IMR-90 (cell line): ENCODE results near the gene ZNF282. TPM values are rescaled to one million over a fixed set of nuclear protein-coding genes. Genes with fewer than 3 reads are reported as not detected.

Source experiments
- ATAC-seq: fragments of 200-7000 bp; cut with Tn5 transposase; 2 replicates; pipeline ENCODE4 v1.9.1; 2020; ENCODE audit warnings: low read depth, mild to moderate bottlenecking, moderate library complexity
- BruUV-seq: library from RNA; stranded (reverse); fragments of 400-500 nt; replicated peaks from 2 replicates; lab custom pipeline; 2021; lab: Mats Ljungman, UMichigan
- CTCF ChIA-PET: fragments of 300-600 bp; formaldehyde crosslinking; extraction: SDS; loops from one replicate; lab custom pipeline; 2021; ENCODE audit warnings: antibody characterized with exemption; lab: Yijun Ruan, JAX
- POLR2A ChIA-PET: fragments of 300-600 bp; sonication (Branson Sonifier 250); formaldehyde crosslinking; loops from one replicate; lab custom pipeline; 2022; ENCODE audit warnings: antibody characterized with exemption; ENCODE audit not compliant: unreplicated experiment; lab: Charles Lee
- DNase-seq: peaks from one replicate; pipeline ENCODE4 v3.0.0; 2013
- H2AFZ ChIP-seq: replicated peaks from 2 replicates; pipeline ENCODE3; 2013; ENCODE audit warnings: low read length, mild to moderate bottlenecking; ENCODE audit not compliant: poor library complexity
- H2AK5ac ChIP-seq: 2 replicates; pipeline ENCODE4 v1.6.1; 2013; ENCODE audit warnings: low read depth, low read length, inconsistent platforms
- H2AK9ac ChIP-seq: replicated peaks from 2 replicates; pipeline ENCODE3; 2013; ENCODE audit warnings: mild to moderate bottlenecking, low read depth, low read length, moderate library complexity; ENCODE audit not compliant: poor library complexity
- H2BK120ac ChIP-seq: 2 replicates; pipeline ENCODE4 v1.6.1; 2013; ENCODE audit warnings: low read depth, low read length, inconsistent platforms
- H2BK15ac ChIP-seq: 3 replicates; pipeline ENCODE4 v1.6.1; 2013; ENCODE audit warnings: low read depth, low read length, inconsistent platforms
- H2BK20ac ChIP-seq: 2 replicates; pipeline ENCODE4 v1.6.1; 2013; ENCODE audit warnings: low read depth, mild to moderate bottlenecking, inconsistent platforms, low read length, moderate library complexity
- H2BK5ac ChIP-seq: 2 replicates; pipeline ENCODE4 v1.6.1; 2013; ENCODE audit warnings: mild to moderate bottlenecking, low read depth, low read length, inconsistent platforms; ENCODE audit not compliant: poor library complexity, severe bottlenecking
- H3K14ac ChIP-seq: replicated peaks from 2 replicates; pipeline ENCODE4 v1.6.1; 2013; ENCODE audit warnings: low read depth, low read length, inconsistent platforms
- H3K18ac ChIP-seq: 2 replicates; pipeline ENCODE4 v1.6.1; 2013; ENCODE audit warnings: low read depth, low read length, control low read depth
- H3K23ac ChIP-seq: 2 replicates; pipeline ENCODE4 v1.6.1; 2013; ENCODE audit warnings: low read depth, low read length, inconsistent platforms
- H3K27ac ChIP-seq: 2 replicates; pipeline ENCODE4 v1.5.1; 2013; ENCODE audit warnings: mild to moderate bottlenecking, control low read depth, low read length; ENCODE audit not compliant: insufficient read depth
- H3K27me3 ChIP-seq: 2 replicates; pipeline ENCODE4 v1.6.1; 2013; ENCODE audit warnings: low read length; ENCODE audit not compliant: control insufficient read depth, insufficient read depth
- H3K36me3 ChIP-seq: 2 replicates; pipeline ENCODE4 v1.6.1; 2013; ENCODE audit warnings: low read length, mixed read lengths; ENCODE audit not compliant: control insufficient read depth, insufficient read depth
- H3K4ac ChIP-seq: 2 replicates; pipeline ENCODE4 v1.6.1; 2013; ENCODE audit warnings: low read depth, low read length, inconsistent platforms
- H3K4me1 ChIP-seq: 2 replicates; pipeline ENCODE4 v1.6.1; 2013; ENCODE audit warnings: low read length, mixed read lengths; ENCODE audit not compliant: control insufficient read depth, insufficient read depth
- H3K4me2 ChIP-seq: 2 replicates; pipeline ENCODE4 v1.6.1; 2013; ENCODE audit warnings: low read depth, mild to moderate bottlenecking, control low read depth, low read length, moderate library complexity
- H3K4me3 ChIP-seq: 2 replicates; pipeline ENCODE4 v1.5.1; 2013; ENCODE audit warnings: low read depth, mild to moderate bottlenecking, control low read depth, low read length, moderate library complexity; ENCODE audit not compliant: insufficient read depth
- H3K56ac ChIP-seq: 2 replicates; pipeline ENCODE4 v1.6.1; 2013; ENCODE audit warnings: low read length, inconsistent platforms; ENCODE audit not compliant: insufficient read depth; ENCODE audit errors: extremely low read depth
- H3K79me1 ChIP-seq, 2 experiments: 2 replicates each; pipeline ENCODE4 v1.6.1; 2013; ENCODE audit warnings: low read length in 2 of 2, inconsistent platforms in 1 of 2, low read depth in 1 of 2
- H3K9ac ChIP-seq: 2 replicates; pipeline ENCODE4 v1.6.1; 2013; ENCODE audit warnings: low read depth, low read length, control low read depth
- H3K9me1 ChIP-seq: 2 replicates; pipeline ENCODE4 v1.6.1; 2013; ENCODE audit warnings: low read length, inconsistent platforms; ENCODE audit not compliant: insufficient read depth
- H3K9me3 ChIP-seq: 2 replicates; pipeline ENCODE4 v1.6.1; 2013; ENCODE audit warnings: low read length; ENCODE audit not compliant: control insufficient read depth, insufficient read depth
- H4K20me1 ChIP-seq: 2 replicates; pipeline ENCODE4 v1.6.1; 2013; ENCODE audit warnings: low read length, inconsistent platforms; ENCODE audit not compliant: insufficient read depth
- H4K5ac ChIP-seq: 2 replicates; pipeline ENCODE4 v1.6.1; 2013; ENCODE audit warnings: mild to moderate bottlenecking, low read depth, low read length, control low read depth
- H4K8ac ChIP-seq, 2 experiments: 2 replicates each; pipeline ENCODE4 v1.6.1; 2013; ENCODE audit warnings: low read depth in 2 of 2, low read length in 2 of 2, control low read depth in 1 of 2, inconsistent platforms in 1 of 2
- H4K91ac ChIP-seq: 2 replicates; pipeline ENCODE4 v1.6.1; 2013; ENCODE audit warnings: low read depth, low read length, inconsistent platforms; ENCODE audit not compliant: insufficient read depth
- BHLHE40 ChIP-seq: fragments of 150-350 bp; IDR thresholded peaks from 2 replicates; pipeline ENCODE4 v1.6.1; 2016; ENCODE audit warnings: mild to moderate bottlenecking, low read depth, low read length
- CTCF ChIP-seq: conservative IDR thresholded peaks from 2 replicates; pipeline ENCODE4 v1.5.1; 2012; ENCODE audit warnings: mild to moderate bottlenecking, low read depth, low read length, improper control_type of control experiment
- MAFK ChIP-seq: IDR thresholded peaks from 2 replicates; pipeline ENCODE4 v1.6.1; 2012; ENCODE audit warnings: low read depth, low read length, improper control_type of control experiment
- MXI1 ChIP-seq: IDR thresholded peaks from 2 replicates; pipeline ENCODE4 v1.6.1; 2012; ENCODE audit warnings: low read depth, mild to moderate bottlenecking, low read length, moderate library complexity, borderline replicate concordance
- NFE2L2 ChIP-seq: fragments of 150-350 bp; IDR thresholded peaks from 2 replicates; pipeline ENCODE4 v1.6.1; 2016; ENCODE audit warnings: low read depth, mild to moderate bottlenecking, low read length
- POLR2A ChIP-seq: IDR thresholded peaks from 2 replicates; pipeline ENCODE4 v1.6.1; 2012; ENCODE audit warnings: mild to moderate bottlenecking, low read depth, low read length
- RAD21 ChIP-seq: IDR thresholded peaks from 2 replicates; pipeline ENCODE4 v1.6.1; 2012; ENCODE audit warnings: low read length, improper control_type of control experiment
- RCOR1 ChIP-seq: IDR thresholded peaks from 2 replicates; pipeline ENCODE4 v1.6.1; 2012; ENCODE audit warnings: mild to moderate bottlenecking, low read length, improper control_type of control experiment; ENCODE audit not compliant: insufficient replicate concordance
- RFX5 ChIP-seq: IDR thresholded peaks from 2 replicates; pipeline ENCODE4 v1.8.0; 2012; ENCODE audit warnings: low read depth, mild to moderate bottlenecking, low read length, moderate library complexity
- USF2 ChIP-seq: fragments of 150-350 bp; IDR thresholded peaks from 2 replicates; pipeline ENCODE4 v1.6.1; 2017; ENCODE audit warnings: mild to moderate bottlenecking, antibody characterized with exemption, low read length, low read depth
- WGBS, 2 experiments: methylation state at CpG; one replicate each; pipeline versions ENCODE4 v1.1.5 to v1.1.7; 2013; ENCODE audit warnings: missing lambda C conversion rate in 2 of 2; ENCODE audit not compliant: insufficient read length in 1 of 2; ENCODE audit errors: extremely low coverage in 2 of 2; 5-methylcytosine and 5-hydroxymethylcytosine counted together
- dilution Hi-C: fragments of 300-500 bp; cut with HindIII; formaldehyde crosslinking; loops from one replicate; pipeline ENCODE4 v1.14.3; 2018; ENCODE audit warnings: low sequenced_read_pairs; ENCODE audit not compliant: unreplicated experiment
- in situ Hi-C: fragments of 300-500 bp; cut with MboI; formaldehyde crosslinking; loops from 3 replicates; pipeline ENCODE4 v1.14.3; 2019; ENCODE audit warnings: low sequenced_read_pairs, inconsistent platforms, mixed read lengths
- intact Hi-C: fragments of 100-400 bp; cut with micrococcal nuclease; formaldehyde crosslinking; loops from 2 replicates; pipeline ENCODE4 v1.10.0; 2022
- polyA plus RNA-seq, 3 experiments: library from polyadenylated mRNA; depleted of rRNA; stranded (reverse); fragments of >200 nt; gene quantifications; 2 replicates each; pipeline ENCODE4 v1.2.3, GENCODE V29; 2012; ENCODE audit warnings: low replicate concordance in 1 of 3
- total RNA-seq: library from RNA; depleted of rRNA; stranded (reverse); fragments of >200 nt; gene quantifications from 2 replicates; pipeline ENCODE4 v1.2.3, GENCODE V29; 2012

The ZNF282 gene
- total and polyA plus RNA-seq, 2 of the 4 experiments (the other 2 are of a cell fraction): 7.2 to 11.9 TPM

- Histone ChIP-seq H3K27ac (no peak overlapping the region), H3K4me2 (peak overlapping the region; percentile 40; the same call in 1 of the 2 replicates), H4K20me1 (peaks cover 11% of the 10 kb centered on the region; the same call in 1 of the 2 replicates), H3K9me1 (peaks cover 12% of the 10 kb centered on the region; the same call in 1 of the 2 replicates), H3K9ac (no peak overlapping the region), H4K91ac (no peak overlapping the region), H3K56ac (no peak overlapping the region), H2AFZ (no peak overlapping the region), H2AK5ac (peak overlapping the region; percentile 23; the same call in 1 of the 2 replicates), H4K8ac (no peak overlapping the region), H2AK9ac (no peak overlapping the region), H2BK15ac (no peak overlapping the region), H3K27me3 (no peaks in the 10 kb centered on the region), H3K79me1 (peaks cover 18 to 43% of the 10 kb centered on the region in 2 experiments; a peak in 3 of 4 replicates), H3K14ac (no peak overlapping the region), H3K4me1 (peaks cover 7% of the 10 kb centered on the region), H3K9me3 (no peaks in the 10 kb centered on the region), H2BK120ac (no peak overlapping the region), H3K18ac (no peak overlapping the region), H3K36me3 (peaks cover 23% of the 10 kb centered on the region), H3K4me3 (no peak overlapping the region), H2BK20ac (no peak overlapping the region), H2BK5ac (no peak overlapping the region), H3K4ac (no peak overlapping the region), H4K5ac (no peak overlapping the region), H3K23ac (no peak overlapping the region)
- TF ChIP-seq CTCF (no peak), RFX5 (no peak), BHLHE40 (no peak), POLR2A (no peak), MXI1 (no peak), NFE2L2 (no peak), MAFK (no peak), RAD21 (no peak), RCOR1 (no peak), USF2 (no peak)
- in situ Hi-C loops (no loop called here), intact Hi-C loops (loop anchor here (1.0 kb wide), 1 partner anchor 12 kb away; no protein-coding TSS in a partner anchor), dilution Hi-C loops (no loop called here)
- CTCF ChIA-PET: interaction anchor here (2.0 kb wide), 1 partner anchor 13 kb away, joined by 8 read pairs; the partner anchor contains the start of gene ZNF783
- ATAC-seq (peak; percentile 18), DNase-seq (no peak)
- POLR2A ChIA-PET: no interaction called here
- BruUV-seq: no TSS peak
- no CpG with 5 or more reads among the region's 3 CpGs for WGBS, 2 experiments
Measured at GRCh38 chr7:149248777-149249176, 53.4 kb downstream of the ZNF282 start.
